HG03196 (cell line): ENCODE data around the gene TIMP1.
A peak's percentile ranks its signal among the peaks of the same experiment; 100 is the strongest.

Experiments
- ATAC-seq: cut with Tn5 transposase; IDR thresholded peaks from one replicate; pipeline ENCODE4 v1.9.1; 2021; ENCODE audit not compliant: unreplicated experiment

TIMP1 gene

GRCh38 chrX:47581731-47582647 lies at the start of gene TIMP1:
TSS of gene TIMP1 (plus strand) at chrX:47582436. CDS start at chrX:47583416, 980 bp downstream.
- ATAC-seq, result peak; percentile 75

- ATAC-seq, result no peak
Measured at GRCh38 chrX:47539860-47540259, 42.4 kb upstream of the TIMP1 start.

- no peak for ATAC-seq
Measured at GRCh38 chrX:47540754-47541538, 41.3 kb upstream of the TIMP1 start.

- ATAC-seq, result no peak
Measured at GRCh38 chrX:47543496-47543895, 38.7 kb upstream of the TIMP1 start.

GRCh38 chrX:47556045-47556623 lies 26.1 kb upstream of the TIMP1 start:
- ATAC-seq, result peak; percentile 84

GRCh38 chrX:47558436-47558835 lies 23.8 kb upstream of the TIMP1 start:
- ATAC-seq, result no peak

- no peak for ATAC-seq
Measured at GRCh38 chrX:47560179-47560933, 21.9 kb upstream of the TIMP1 start.

GRCh38 chrX:47560934-47561658 lies 21.1 kb upstream of the TIMP1 start, which contains the start of gene ARAF:
TSS of gene ARAF (plus strand) at chrX:47561205. CDS start at chrX:47562968, 1,763 bp downstream.
- peak; percentile 94 for ATAC-seq

- ATAC-seq, result no peak
Measured at GRCh38 chrX:47561659-47562151, 20.5 kb upstream of the TIMP1 start.

GRCh38 chrX:47562615-47563243 lies 19.5 kb upstream of the TIMP1 start:
- ATAC-seq, result no peak

- ATAC-seq, result no peak
Measured at GRCh38 chrX:47563801-47564315, 18.4 kb upstream of the TIMP1 start.

GRCh38 chrX:47564438-47565085 lies 17.7 kb upstream of the TIMP1 start:
- ATAC-seq, result no peak

GRCh38 chrX:47566841-47567240 lies 15.4 kb upstream of the TIMP1 start:
- ATAC-seq, result no peak

GRCh38 chrX:47568656-47569295 lies 13.5 kb upstream of the TIMP1 start:
- no peak for ATAC-seq

GRCh38 chrX:47570794-47571193 lies 11.4 kb upstream of the TIMP1 start:
- no peak for ATAC-seq

GRCh38 chrX:47571215-47571614 lies 11.0 kb upstream of the TIMP1 start:
- no peak for ATAC-seq

GRCh38 chrX:47571896-47572295 lies 10.3 kb upstream of the TIMP1 start:
- ATAC-seq, result no peak

- ATAC-seq, result no peak
Measured at GRCh38 chrX:47572773-47573340, 9.4 kb upstream of the TIMP1 start.
